KG1 (cell line): ENCODE results near the gene ESPN.
"Not testable (repeated sequence)": the region's sequence is repeated elsewhere in the genome, so short reads cannot be mapped to it uniquely, and the experiment has no call there.

ENCODE experiments used
- DNase-seq: peaks from one replicate; lab custom pipeline; 2025; lab: John Stamatoyannopoulos, UW

The ESPN gene

DNA sequence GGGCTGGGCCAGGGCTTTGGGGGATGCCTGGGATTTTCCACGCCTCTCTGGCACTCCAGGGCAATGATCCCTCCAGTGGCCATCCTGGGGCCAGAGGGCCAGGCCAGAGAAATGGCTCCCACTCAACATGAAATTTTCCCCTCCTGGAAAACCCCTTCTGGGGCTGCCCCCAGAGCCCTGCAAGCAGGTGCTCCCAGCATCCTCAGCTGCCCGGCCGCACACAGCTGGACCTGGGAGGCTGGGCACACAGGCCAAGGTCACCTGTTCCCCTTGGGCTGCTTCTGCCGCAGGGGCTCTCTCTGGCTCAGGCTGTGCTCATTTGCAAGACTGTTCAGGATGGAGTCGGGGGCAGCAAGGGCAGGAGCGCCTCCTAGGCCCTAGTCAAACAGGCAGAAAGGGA lies 3.9 kb downstream of the ESPN start:
- DNase-seq = not testable (repeated sequence)

DNA sequence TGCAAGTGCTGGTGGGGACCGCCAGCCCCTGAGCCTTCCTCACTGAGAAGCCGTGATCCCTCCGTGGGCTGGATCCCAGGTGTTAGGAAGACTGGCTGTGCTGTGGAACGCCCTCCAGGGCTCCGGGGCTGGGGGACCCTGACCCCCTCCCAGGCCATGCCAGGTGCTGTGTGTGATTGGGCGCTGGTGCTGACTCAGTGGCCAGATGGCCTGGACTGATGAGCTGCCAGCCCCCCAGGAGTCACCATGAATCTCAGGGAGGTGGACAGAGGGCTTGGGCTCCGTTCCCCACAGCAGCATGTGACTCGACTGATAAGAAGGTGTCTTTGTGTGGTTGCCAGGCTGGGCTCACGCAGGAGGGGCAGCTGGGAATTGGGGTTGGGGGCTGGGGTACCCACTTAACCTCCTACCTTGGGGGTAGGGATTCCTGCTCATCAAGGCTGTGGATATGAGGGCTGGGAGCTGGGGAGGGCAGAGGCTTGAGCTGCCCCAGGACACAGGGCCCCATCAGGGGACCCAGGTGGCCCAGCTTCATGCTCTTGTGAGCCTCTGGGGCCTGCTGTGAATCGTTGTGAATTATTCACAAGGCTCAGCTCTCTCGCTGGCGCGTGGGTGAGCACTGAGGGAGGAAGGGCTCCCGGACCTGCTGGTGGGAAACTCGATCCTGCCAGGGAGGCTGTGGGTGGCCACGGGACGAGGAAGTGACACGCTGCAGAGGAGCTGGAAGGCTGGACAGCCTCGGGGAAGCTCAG lies 5.3 kb downstream of the ESPN start:
- DNase-seq = not testable (repeated sequence)

GRCh38 chr1:6431645-6432579 lies 7.3 kb downstream of the ESPN start:
- not testable (repeated sequence) for DNase-seq

- no peak for DNase-seq
Measured at GRCh38 chr1:6434186-6434585, 9.6 kb downstream of the ESPN start.

DNA sequence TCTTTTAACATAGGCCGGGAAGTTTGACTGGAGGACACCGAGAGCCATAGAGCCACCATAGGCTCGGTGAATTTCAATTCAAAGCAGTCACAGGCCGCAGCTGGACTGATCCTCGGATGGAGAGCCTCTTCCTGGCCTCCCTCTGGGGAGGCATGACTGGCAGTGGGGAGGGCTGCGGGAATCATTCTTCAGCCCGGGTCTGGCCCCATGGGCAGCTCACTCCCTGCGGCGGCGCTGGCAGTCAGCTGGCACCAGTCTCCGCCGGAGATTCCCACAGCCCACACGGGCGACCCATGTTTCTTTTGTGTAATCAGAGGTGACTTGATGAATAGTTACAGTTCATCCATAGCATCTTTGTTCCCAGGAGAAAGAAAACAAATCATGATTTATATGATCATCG lies 10.6 kb downstream of the ESPN start:
- DNase-seq = no peak

- no peak for DNase-seq
Measured at GRCh38 chr1:6435547-6435946, 11.0 kb downstream of the ESPN start.

GRCh38 chr1:6436277-6436676 lies 11.7 kb downstream of the ESPN start:
- not testable (repeated sequence) for DNase-seq

GRCh38 chr1:6437012-6437700 lies 12.6 kb downstream of the ESPN start:
- not testable (repeated sequence) for DNase-seq

- DNase-seq = no peak
Measured at GRCh38 chr1:6438047-6438525, 13.5 kb downstream of the ESPN start.

GRCh38 chr1:6440198-6441126 lies 15.9 kb downstream of the ESPN start:
- DNase-seq = no peak

GRCh38 chr1:6441586-6441985 lies 17.0 kb downstream of the ESPN start:
- DNase-seq = no peak

DNA sequence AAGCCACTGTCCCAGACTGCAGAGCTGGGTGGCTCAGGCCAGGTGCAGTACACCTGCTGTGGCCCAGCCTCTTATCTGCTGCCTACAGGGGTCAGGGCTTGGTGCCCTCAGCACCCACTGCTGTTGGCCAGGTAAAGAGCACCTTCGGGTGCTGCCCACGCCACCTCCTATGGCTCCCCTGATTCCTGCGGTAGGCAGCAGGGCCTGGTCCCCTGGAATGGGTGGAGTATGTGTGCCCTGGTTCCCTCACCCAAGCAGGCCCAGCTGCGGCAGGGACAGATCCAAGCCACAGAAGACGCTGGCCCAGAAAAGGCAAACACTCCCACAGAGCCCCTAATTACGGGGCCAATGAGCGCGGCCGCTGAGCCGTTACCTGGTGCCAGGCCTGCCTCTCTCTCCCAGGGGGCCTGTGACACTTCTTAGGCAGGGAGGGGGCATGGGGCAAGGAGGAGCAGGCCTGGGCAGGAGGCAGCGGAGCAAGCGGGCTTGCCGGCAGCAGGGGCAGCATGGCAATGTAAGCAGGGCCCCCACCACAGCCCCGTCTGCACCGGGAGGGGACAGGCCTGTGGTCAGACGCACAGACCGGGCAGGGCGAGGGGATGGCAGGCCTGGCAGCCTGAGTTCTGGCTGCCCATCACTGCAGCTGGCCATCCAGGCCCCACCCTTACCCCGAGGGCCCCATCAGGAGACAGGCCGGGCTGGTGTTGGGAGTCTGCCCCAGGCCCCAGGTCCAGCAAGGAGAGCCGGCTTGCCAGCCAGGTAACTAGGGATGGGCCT lies 19.0 kb downstream of the ESPN start:
- DNase-seq = no peak

- DNase-seq = no peak
Measured at GRCh38 chr1:6444377-6444776, 19.8 kb downstream of the ESPN start.

DNA sequence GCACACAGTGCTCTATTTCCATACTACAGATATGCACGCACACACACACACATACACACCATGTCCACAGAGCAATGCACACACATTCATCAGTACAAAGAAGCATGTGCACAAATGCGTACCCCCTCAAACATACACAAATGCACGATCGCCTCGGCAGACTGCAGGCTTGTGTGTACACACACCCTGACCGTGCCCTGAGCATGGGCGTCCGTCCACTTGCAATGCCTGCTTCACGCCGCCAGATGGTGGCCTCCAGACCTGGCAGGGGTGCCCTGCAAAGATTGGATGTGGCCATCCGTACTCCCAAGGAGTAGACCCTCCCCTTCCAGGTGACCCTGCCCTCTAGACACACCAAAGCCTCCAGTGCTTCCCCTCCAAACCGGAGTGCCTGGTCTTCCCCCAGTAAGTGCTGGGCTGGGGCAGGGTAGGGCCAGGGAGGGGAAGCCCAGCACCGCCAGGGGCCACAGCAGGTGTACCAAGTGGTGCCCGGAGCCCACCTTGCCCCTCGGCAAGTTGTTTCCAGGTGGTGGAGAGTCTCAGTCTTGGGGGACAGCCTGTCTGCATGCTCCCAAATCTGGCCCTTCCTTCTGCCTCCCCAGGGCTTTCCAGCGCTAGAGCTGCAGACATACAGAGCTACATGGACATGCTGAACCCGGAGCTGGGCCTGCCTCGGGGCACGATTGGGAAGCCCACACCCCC lies 20.6 kb downstream of the ESPN start:
- DNase-seq = no peak

DNA sequence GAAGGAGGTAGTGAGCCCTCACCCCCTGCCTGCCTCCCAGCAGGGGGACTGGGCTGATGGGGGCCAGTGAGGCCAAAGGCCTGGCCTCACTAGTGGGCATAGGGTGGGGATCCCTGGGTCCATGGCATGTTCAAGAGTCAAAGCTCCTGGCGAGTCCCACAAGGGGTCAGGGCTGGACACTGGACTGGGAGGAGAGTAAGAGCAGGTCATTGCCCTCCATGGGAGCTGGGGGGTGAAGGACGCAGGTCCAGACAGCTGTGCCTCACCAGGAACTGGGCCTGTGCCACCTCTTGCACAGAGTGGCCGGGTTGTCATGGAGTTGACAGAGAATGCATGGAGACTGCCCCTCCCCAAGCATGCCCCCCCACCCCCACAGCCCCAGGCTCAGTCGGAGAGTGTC lies 21.4 kb downstream of the ESPN start:
- DNase-seq = not testable (repeated sequence)

DNA sequence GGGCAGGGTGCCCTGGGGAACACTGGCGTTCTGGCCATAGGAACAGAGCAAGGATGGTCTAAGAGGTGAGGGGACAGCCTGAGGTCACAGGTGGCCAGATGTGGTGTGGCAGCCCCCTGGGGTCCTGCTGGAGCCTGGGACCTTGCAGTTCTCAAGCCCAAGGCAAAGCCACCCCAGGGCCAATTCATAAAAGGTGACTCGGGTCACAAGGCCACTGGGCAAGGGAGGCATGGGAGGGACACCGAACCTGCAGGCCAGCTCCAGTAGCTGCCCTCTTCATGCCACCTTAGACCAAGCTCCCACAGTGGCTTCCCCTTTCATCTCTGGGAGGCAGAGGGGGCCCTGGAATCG lies 22.1 kb downstream of the ESPN start:
- no peak for DNase-seq

DNA sequence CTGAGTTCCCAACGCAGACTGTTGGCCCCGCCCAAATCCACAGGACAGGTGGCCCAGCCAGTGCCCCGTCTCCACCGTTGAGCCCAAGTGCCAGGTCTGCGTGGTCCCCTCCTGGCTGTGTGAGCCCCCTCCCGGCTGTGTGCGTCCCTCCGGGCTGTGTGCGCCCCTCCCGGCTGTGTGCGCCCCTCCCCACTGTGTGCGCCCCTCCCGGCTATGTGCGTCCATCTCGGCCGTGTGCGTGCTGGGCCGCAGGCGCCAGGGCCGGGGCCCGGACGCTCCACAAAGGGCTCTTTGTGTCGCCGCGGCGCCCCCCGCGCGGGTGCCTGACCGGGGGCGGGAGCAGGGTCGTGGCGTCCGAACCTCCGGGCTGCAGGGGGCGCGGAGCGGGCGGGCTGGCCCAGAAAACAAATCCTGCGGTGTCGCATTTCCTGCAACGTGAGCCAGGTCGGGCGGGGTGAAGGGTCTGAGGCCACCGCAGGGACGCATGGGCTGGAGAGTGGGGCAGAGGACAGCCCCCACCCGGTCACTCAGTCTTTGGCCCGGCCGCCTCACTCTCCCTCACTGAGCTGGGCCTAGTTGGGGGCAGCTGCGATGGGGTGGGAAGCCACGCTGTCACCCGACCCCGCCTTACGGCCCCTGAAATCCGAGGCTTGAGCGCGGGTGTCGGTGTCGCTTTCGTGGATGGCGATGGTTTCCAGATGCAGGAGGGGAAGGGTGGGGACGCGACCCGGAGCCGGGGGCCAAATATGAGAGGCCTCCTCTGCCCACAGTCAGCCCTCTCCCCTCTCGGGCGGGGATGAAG lies 22.6 kb downstream of the ESPN start:
- no peak for DNase-seq

DNA sequence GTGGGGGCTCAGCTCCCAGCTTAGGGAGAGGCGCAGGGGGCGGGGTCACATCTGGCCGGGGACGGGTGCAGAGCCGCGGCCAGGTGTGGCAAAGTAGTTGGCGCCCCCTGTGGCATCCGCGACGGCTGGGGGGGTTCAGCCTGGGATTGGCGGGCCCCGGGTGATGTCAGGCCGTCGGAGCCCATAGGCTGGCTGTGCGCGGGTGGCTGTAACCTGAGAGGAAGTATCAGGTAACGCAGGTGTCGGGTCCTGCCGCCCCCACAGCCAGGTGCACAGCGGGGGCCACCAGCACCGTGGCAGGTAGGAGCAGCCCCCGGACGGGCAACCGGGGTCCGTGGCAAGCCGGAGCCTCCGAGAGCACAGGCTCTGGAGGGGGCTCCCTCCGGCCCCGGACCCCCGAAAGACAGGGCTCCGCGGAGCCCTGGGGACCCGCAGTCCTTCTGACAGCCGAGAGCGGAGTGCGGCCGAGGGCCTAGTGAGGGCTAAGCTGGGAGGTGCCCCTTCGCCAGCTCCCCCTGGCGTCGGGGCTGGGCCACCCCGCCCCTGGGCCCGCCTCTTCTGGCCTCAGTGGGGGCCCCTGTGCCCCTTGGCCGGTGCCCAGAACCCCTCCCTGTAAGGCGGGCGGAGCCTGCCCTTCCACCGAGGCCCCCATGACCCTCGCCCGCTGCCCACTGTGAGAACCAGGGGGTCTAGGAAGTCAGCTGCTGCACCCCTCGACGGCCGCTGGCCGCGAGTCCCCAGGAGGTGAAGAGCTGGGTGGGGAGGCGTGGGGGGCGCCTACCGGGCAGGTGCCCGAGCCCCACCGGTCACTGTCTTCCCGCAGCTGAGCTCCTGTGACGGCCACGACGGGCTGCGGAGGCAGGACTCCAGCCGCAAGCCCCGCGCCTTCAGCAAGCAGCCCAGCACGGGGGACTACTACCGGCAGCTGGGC lies 23.5 kb downstream of the ESPN start:
- DNase-seq = no peak
